Neural cell (in vitro differentiated cells): Measurements from ENCODE around the gene MLIP. TPM values are rescaled to one million over a fixed set of nuclear protein-coding genes. Genes with fewer than 3 reads are reported as not detected.

ENCODE experiments used
- H2AFZ ChIP-seq: fragments of 200-600, 300-800 bp; sonication (generic), shearing (Covaris generic); 2 replicates; pipeline ENCODE4 v1.6.0; 2014; ENCODE audit warnings: low read depth, mild to moderate bottlenecking, antibody characterized with exemption, low read length, moderate library complexity
- H3F3A ChIP-seq: fragments of 200-600 bp; shearing (Covaris generic); 2 replicates; pipeline ENCODE4 v1.6.1; 2016; ENCODE audit warnings: mild to moderate bottlenecking, moderate library complexity, mixed read lengths, antibody characterized with exemption, low read length; ENCODE audit not compliant: insufficient read depth, poor library complexity, severe bottlenecking
- H3K27ac ChIP-seq: fragments of 200-600, 300-800 bp; sonication (generic), shearing (Covaris generic); 2 replicates; pipeline ENCODE4 v1.5.1; 2014; ENCODE audit warnings: mild to moderate bottlenecking, low read length, moderate library complexity
- H3K27me3 ChIP-seq: fragments of 300-800, 200-600 bp; sonication (generic), shearing (Covaris generic); 2 replicates; pipeline ENCODE4 v1.6.0; 2014; ENCODE audit warnings: mild to moderate bottlenecking, low read depth, low read length, moderate library complexity; ENCODE audit not compliant: insufficient read depth
- H3K36me3 ChIP-seq: fragments of 300-800, 200-600 bp; sonication (generic), shearing (Covaris generic); 2 replicates; pipeline ENCODE4 v1.5.1; 2014; ENCODE audit warnings: mild to moderate bottlenecking, antibody characterized with exemption, low read length, moderate library complexity; ENCODE audit not compliant: insufficient read depth
- H3K4me2 ChIP-seq: fragments of 300-800, 200-600 bp; sonication (generic), shearing (Covaris generic); 2 replicates; pipeline ENCODE4 v1.6.0; 2014; ENCODE audit warnings: mild to moderate bottlenecking, low read length
- H3K4me3 ChIP-seq: fragments of 300-800, 200-600 bp; sonication (generic), shearing (Covaris generic); 2 replicates; pipeline ENCODE4 v1.5.1; 2014; ENCODE audit warnings: mild to moderate bottlenecking, low read length, moderate library complexity
- H3K79me2 ChIP-seq: fragments of 200-600 bp; shearing (Covaris generic); replicated peaks from 2 replicates; pipeline ENCODE4 v1.6.0; 2014; ENCODE audit warnings: mild to moderate bottlenecking, low read length, moderate library complexity; ENCODE audit not compliant: insufficient read depth
- H3K9ac ChIP-seq: fragments of 300-800, 200-600 bp; sonication (generic), shearing (Covaris generic); 2 replicates; pipeline ENCODE4 v1.6.1; 2016; ENCODE audit warnings: mild to moderate bottlenecking, low read length, mixed read lengths
- H3K9me2 ChIP-seq: fragments of 200-600 bp; shearing (Covaris generic); 2 replicates; pipeline ENCODE4 v1.6.1; 2016; ENCODE audit warnings: mild to moderate bottlenecking, low read length, mixed read lengths; ENCODE audit not compliant: insufficient read depth
- H3K9me3 ChIP-seq: fragments of 200-600, 300-800 bp; sonication (generic), shearing (Covaris generic); 2 replicates; pipeline ENCODE4 v1.6.1; 2016; ENCODE audit warnings: mild to moderate bottlenecking, mixed run types, low read length, moderate library complexity, mixed read lengths
- H4K20me1 ChIP-seq: fragments of 200-600 bp; shearing (Covaris generic); 2 replicates; pipeline ENCODE4 v1.6.1; 2016; ENCODE audit warnings: mild to moderate bottlenecking, mixed run types; ENCODE audit not compliant: insufficient read depth
- CTCF ChIP-seq: fragments of 450-650 bp; IDR thresholded peaks from 2 replicates; pipeline ENCODE4 v1.5.1; 2014; ENCODE audit warnings: antibody characterized with exemption, mild to moderate bottlenecking, moderate library complexity; ENCODE audit not compliant: poor library complexity, severe bottlenecking
- EP300 ChIP-seq: fragments of 450-650 bp; conservative IDR thresholded peaks from 2 replicates; pipeline ENCODE4 v1.6.1; 2014; ENCODE audit warnings: antibody characterized with exemption, mild to moderate bottlenecking, moderate library complexity; ENCODE audit not compliant: poor library complexity, severe bottlenecking
- EZH2 ChIP-seq: fragments of 200-600, 300-800 bp; shearing (Covaris generic), sonication (generic); IDR thresholded peaks from 2 replicates; pipeline ENCODE4 v1.6.1; 2014; ENCODE audit warnings: antibody characterized with exemption, low read length, borderline replicate concordance, mild to moderate bottlenecking; ENCODE audit not compliant: insufficient read depth, poor library complexity, severe bottlenecking
- MXI1 ChIP-seq: fragments of 450-650 bp; conservative IDR thresholded peaks from 2 replicates; pipeline ENCODE4 v1.6.1; 2014; ENCODE audit warnings: antibody characterized with exemption, mild to moderate bottlenecking; ENCODE audit not compliant: poor library complexity, severe bottlenecking
- POLR2AphosphoS5 ChIP-seq: IDR thresholded peaks from 2 replicates; pipeline ENCODE4 v1.6.1; 2012
- RAD21 ChIP-seq: fragments of 450-650 bp; conservative IDR thresholded peaks from 2 replicates; pipeline ENCODE4 v1.6.1; 2014; ENCODE audit warnings: antibody characterized with exemption, mild to moderate bottlenecking, moderate library complexity
- REST ChIP-seq: IDR thresholded peaks from 2 replicates; pipeline ENCODE4 v1.6.1; 2012; ENCODE audit warnings: borderline replicate concordance
- SMC3 ChIP-seq: fragments of 450-650 bp; conservative IDR thresholded peaks from 2 replicates; pipeline ENCODE4 v1.6.1; 2014; ENCODE audit warnings: antibody characterized with exemption, mild to moderate bottlenecking, moderate library complexity; ENCODE audit not compliant: poor library complexity
- TAF1 ChIP-seq: IDR thresholded peaks from 2 replicates; pipeline ENCODE4 v1.6.1; 2012; ENCODE audit warnings: low read depth
- polyA plus RNA-seq: library from polyadenylated mRNA; depleted of rRNA; stranded (reverse); fragments of >200 nt; gene quantifications from 2 replicates; pipeline ENCODE4 v1.2.3, GENCODE V29; 2014

The MLIP gene
- polyA plus RNA-seq, 1 donor from 2014 or later = not detected

- Histone ChIP-seq H3K9me2 (no peaks in the 10 kb centered on the region), H3K27me3 (no peaks in the 10 kb centered on the region), H3K27ac (no peak overlapping the region), H3K36me3 (no peaks in the 10 kb centered on the region), H3K9me3 (no peaks in the 10 kb centered on the region), H4K20me1 (no peaks in the 10 kb centered on the region), H3K9ac (no peak overlapping the region), H3K79me2 (no peaks in the 10 kb centered on the region), H2AFZ (no peak overlapping the region), H3K4me2 (no peak overlapping the region), H3K4me3 (no peak overlapping the region), H3F3A (no peaks in the 10 kb centered on the region)
- no peak for TF ChIP-seq MXI1
- TF ChIP-seq POLR2AphosphoS5 = no peak
- TF ChIP-seq SMC3 = no peak
- TF ChIP-seq EZH2 = no peak
- TF ChIP-seq RAD21 = no peak
- no peak for TF ChIP-seq REST
- no peak for TF ChIP-seq TAF1
- no peak for TF ChIP-seq CTCF
- TF ChIP-seq EP300 = no peak
These were observed 141.3 kb downstream of the MLIP start for GRCh38 chr6:54252496-54252895.

- no peaks in the 10 kb centered on the region for H3K27me3 ChIP-seq
- no peaks in the 10 kb centered on the region for H4K20me1 ChIP-seq
- H3F3A ChIP-seq = no peaks in the 10 kb centered on the region
- no peak overlapping the region for H3K9ac ChIP-seq
- H2AFZ ChIP-seq = no peak overlapping the region
- H3K9me3 ChIP-seq = no peaks in the 10 kb centered on the region
- no peaks in the 10 kb centered on the region for H3K9me2 ChIP-seq
- H3K4me2 ChIP-seq = no peak overlapping the region
- TF ChIP-seq EZH2 (no peak), SMC3 (no peak), MXI1 (no peak), RAD21 (no peak), POLR2AphosphoS5 (no peak), CTCF (no peak), EP300 (no peak), TAF1 (no peak), REST (no peak)
- no peaks in the 10 kb centered on the region for H3K79me2 ChIP-seq
- H3K27ac ChIP-seq = no peak overlapping the region
- H3K36me3 ChIP-seq = no peaks in the 10 kb centered on the region
- H3K4me3 ChIP-seq = no peak overlapping the region
These were observed 141.7 kb downstream of the MLIP start for GRCh38 chr6:54252916-54253315.
